Activated CD4-positive, alpha-beta memory T cell treated with anti-CD3 and anti-CD28 coated beads, Interleukin-2, amount 10 ng/mL, durations not matched to agents 7 days and 5 days (primary cell): ENCODE data around the gene PIKFYVE. TPM values are rescaled to one million over a fixed set of nuclear protein-coding genes. Genes with fewer than 3 reads are reported as not detected.

ENCODE experiments used
- CTCF ChIA-PET: fragments of 350-600 bp; sonication (Branson Sonifier 250); formaldehyde crosslinking; loops from one replicate; lab custom pipeline; 2021; ENCODE audit warnings: antibody characterized with exemption, inconsistent platforms; lab: Charles Lee
- POLR2A ChIA-PET: fragments of 350-600 bp; sonication (Branson Sonifier 250); formaldehyde crosslinking; loops from one replicate; lab custom pipeline; 2021; ENCODE audit warnings: antibody characterized with exemption; lab: Charles Lee
- DNase-seq: peaks from one replicate; pipeline ENCODE4 v3.0.0-alpha.2; 2020
- H3K27ac Mint-ChIP-seq: one replicate; pipeline ENCODE4 v1.8.0; 2021; ENCODE audit warnings: mild to moderate bottlenecking, mixed read lengths
- H3K27me3 Mint-ChIP-seq: one replicate; pipeline ENCODE4 v1.8.0; 2021; ENCODE audit warnings: mixed read lengths
- H3K36me3 Mint-ChIP-seq: one replicate; pipeline ENCODE4 v1.8.0; 2021; ENCODE audit warnings: low read depth, mixed read lengths
- H3K4me1 Mint-ChIP-seq: one replicate; pipeline ENCODE4 v1.8.0; 2021; ENCODE audit warnings: mixed read lengths
- H3K4me3 Mint-ChIP-seq: one replicate; pipeline ENCODE4 v1.8.0; 2021; ENCODE audit warnings: mild to moderate bottlenecking, mixed read lengths
- H3K9me3 Mint-ChIP-seq: one replicate; pipeline ENCODE4 v1.8.0; 2021; ENCODE audit warnings: mixed read lengths
- total RNA-seq, 2 experiments: library from RNA; stranded (reverse); gene quantifications; one replicate each; pipeline ENCODE4 v1.2.3, GENCODE V29; 2021

The PIKFYVE gene
- total RNA-seq, 2 experiments from 2014 or later = 36.6 to 37.2 TPM

DNA sequence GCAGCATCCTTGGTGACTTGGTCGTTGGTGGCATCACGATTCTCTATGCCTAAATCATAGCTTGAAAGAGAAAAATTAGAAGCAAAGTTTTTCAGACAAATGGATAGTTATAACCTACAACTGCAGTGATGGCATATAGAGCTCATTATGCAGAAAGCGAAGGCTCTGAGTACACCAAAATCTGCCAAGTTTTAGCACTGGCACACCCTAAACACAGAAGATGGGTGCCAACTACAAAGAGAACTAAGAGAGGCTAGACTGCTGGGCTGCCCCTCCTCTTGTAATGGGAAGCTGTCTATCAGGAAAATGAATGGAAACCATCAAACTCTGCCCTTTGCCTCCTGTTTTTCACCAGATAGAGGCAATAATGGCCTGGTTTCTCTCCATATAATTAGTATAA, 17.5 kb upstream of the PIKFYVE start:
- Mint-ChIP-seq H3K27me3 (no peaks in the 10 kb centered on the region), H3K9me3 (no peaks in the 10 kb centered on the region), H3K36me3 (peaks cover 77% of the 10 kb centered on the region), H3K27ac (no peak overlapping the region), H3K4me1 (peaks cover 12% of the 10 kb centered on the region), H3K4me3 (no peak overlapping the region)
- CTCF ChIA-PET = interaction anchor here (0.6 kb wide), 1 partner anchor 129 kb away, joined by 5 read pairs; no protein-coding TSS in a partner anchor
- no peak for DNase-seq
- POLR2A ChIA-PET = no interaction called here

DNA sequence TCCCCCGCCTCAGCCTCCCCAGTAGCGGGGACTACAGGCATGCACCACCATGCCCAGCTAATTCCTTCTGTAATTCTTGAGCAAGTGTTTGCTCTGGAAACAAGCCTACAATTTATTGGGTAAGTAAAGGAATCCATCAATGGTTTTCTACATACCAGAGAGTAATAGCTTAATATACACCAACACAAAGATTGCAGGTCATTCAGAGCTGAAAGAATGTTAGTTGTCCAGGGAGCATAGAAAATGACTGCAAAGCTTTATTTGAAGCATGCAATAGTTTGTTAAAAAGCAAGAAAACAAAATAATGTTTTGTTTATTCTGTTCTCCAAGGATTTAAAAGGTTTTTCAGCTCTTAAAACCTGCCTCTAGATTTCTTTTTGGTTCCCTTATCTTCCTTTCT, 16.8 kb upstream of the PIKFYVE start:
- no peaks in the 10 kb centered on the region for H3K27me3 Mint-ChIP-seq
- DNase-seq = no peak
- peaks cover 17% of the 10 kb centered on the region for H3K4me1 Mint-ChIP-seq
- H3K9me3 Mint-ChIP-seq = no peaks in the 10 kb centered on the region
- ChIA-PET CTCF (interaction anchor here (0.6 kb wide), 1 partner anchor 129 kb away, joined by 5 read pairs; no protein-coding TSS in a partner anchor), POLR2A (no interaction called here)
- H3K4me3 Mint-ChIP-seq = no peak overlapping the region
- H3K27ac Mint-ChIP-seq = no peak overlapping the region
- peaks cover 74% of the 10 kb centered on the region for H3K36me3 Mint-ChIP-seq

DNA sequence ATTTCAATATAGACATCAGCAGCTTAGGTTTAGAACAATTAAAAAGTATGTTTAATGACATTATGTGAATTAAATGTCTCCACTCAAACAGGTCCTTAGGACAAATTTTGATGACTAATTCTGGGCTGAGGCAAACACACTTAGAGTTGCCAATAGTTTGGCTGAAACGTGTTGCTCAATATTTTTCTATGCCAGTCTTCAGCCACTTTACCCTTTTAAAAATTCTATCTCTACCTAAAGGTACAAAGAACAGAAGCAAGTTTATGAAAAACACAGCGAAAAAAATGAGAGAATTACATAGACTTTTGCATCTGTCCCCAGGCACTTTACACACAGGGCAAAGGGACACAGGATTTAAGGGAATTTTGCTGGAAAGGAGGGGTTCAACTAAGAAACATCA, 15.7 kb upstream of the PIKFYVE start:
- H3K36me3 Mint-ChIP-seq = peaks cover 73% of the 10 kb centered on the region
- no peak for DNase-seq
- no peak overlapping the region for H3K27ac Mint-ChIP-seq
- H3K9me3 Mint-ChIP-seq = no peaks in the 10 kb centered on the region
- ChIA-PET POLR2A (no interaction called here), CTCF (no interaction called here)
- no peak overlapping the region for H3K4me3 Mint-ChIP-seq
- no peaks in the 10 kb centered on the region for H3K27me3 Mint-ChIP-seq
- peaks cover 19% of the 10 kb centered on the region for H3K4me1 Mint-ChIP-seq

DNA sequence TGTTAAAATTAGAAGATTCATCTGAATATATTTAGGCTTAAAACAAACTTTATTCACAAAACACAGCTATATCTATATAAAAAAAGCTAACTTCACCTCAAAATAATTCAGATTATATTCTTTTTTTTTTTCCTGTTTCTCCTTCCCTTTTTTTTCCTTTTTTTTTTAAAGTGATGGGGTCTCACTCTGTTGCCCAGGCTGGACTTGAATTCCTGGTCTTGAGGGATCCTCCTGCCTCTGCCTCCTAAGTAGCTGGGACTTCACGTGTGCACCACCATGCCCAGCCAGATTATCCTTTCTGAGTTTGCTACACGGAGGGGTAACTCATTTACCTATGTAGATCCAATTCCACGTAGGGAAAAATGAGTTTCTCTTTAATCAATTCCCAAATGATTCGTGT, 15.0 kb upstream of the PIKFYVE start:
- no peaks in the 10 kb centered on the region for H3K27me3 Mint-ChIP-seq
- no peak overlapping the region for H3K27ac Mint-ChIP-seq
- no peaks in the 10 kb centered on the region for H3K9me3 Mint-ChIP-seq
- CTCF ChIA-PET = interaction anchor here (5.1 to 6.2 kb wide), 2 partner anchors 16 to 76 kb away, joined by 32 to 82 read pairs; partner anchors contain the start of gene PIKFYVE
- peaks cover 24% of the 10 kb centered on the region for H3K4me1 Mint-ChIP-seq
- DNase-seq = no peak
- no peak overlapping the region for H3K4me3 Mint-ChIP-seq
- POLR2A ChIA-PET = no interaction called here
- peaks cover 67% of the 10 kb centered on the region for H3K36me3 Mint-ChIP-seq

DNA sequence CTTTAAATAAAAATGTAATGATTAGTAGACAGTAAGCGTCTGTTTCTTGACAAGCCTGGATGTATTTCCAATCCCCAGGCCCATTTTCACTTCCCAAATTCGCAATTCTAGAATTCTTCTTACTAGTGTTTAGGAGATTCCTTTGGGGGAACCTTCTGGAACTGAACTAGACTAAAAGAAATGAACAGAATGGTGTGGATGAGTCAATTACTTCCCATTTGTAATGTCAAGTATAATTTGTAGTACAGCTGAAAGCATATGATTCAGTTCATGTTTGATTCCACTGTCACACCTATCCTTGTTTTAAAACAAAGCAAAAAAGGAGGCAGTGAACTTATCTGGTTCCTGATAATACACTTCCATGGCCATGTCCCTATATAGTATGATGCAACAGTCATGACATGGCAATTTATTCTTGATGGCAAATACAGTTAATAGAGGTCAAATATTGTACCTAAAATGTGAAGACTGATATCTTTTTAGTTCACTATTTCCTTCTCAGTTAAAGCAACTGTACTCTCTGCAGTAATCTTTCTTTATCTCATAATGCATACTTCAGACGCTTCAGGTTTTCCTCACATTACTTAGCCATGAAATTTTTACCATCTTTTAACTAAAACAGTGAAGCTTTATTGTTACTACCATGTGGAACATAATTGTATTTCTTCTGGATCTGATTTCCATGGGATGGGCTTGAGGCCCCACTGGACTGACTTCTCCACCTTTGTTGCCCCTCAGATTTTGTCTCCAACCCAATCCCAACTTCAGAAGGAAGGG, 13.2 kb upstream of the PIKFYVE start:
- Mint-ChIP-seq H3K9me3 (no peaks in the 10 kb centered on the region), H3K36me3 (peaks cover 54% of the 10 kb centered on the region), H3K27ac (no peak overlapping the region), H3K4me3 (peak overlapping the region; percentile 98), H3K4me1 (peaks cover 28% of the 10 kb centered on the region), H3K27me3 (no peaks in the 10 kb centered on the region)
- ChIA-PET POLR2A (interaction anchor here (1.3 to 4.4 kb wide), 2 partner anchors 13 to 77 kb away, joined by 3 to 35 read pairs; partner anchors contain the start of gene PIKFYVE), CTCF (interaction anchor here (1.0 to 6.2 kb wide), 5 partner anchors 9 to 77 kb away, joined by 3 to 82 read pairs (median 4); partner anchors contain the start of gene PIKFYVE)
- no peak for DNase-seq

DNA sequence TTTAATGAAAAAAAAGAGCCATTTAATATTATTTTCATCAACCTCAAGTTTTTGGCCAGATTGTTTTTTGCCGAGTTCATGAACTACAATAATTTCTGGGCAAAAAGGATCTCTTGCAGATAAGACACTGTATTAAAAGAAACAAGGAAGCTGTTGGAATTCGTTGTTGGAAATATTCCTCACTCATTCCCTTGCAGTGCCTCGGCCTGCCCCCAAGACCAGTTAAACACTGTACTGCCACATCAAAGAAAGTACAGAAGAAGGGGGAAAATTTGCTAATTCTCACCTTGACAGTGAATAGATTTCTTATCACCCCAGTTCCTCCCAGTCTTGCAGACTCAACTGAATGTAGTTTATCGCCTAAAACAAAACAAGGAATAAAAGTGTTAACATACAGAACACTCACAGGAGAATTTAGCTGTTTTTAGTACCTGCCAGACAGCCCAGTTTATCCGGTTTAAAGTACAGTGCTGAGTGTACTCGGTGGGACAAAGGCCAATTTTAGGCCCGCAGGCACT, 12.4 kb upstream of the PIKFYVE start:
- H3K4me1 Mint-ChIP-seq = peaks cover 28% of the 10 kb centered on the region
- POLR2A ChIA-PET = interaction anchor here (1.0 to 4.4 kb wide), 3 partner anchors 12 to 723 kb away, joined by 3 to 35 read pairs (median 3); partner anchors contain the start of gene PIKFYVE

DNA sequence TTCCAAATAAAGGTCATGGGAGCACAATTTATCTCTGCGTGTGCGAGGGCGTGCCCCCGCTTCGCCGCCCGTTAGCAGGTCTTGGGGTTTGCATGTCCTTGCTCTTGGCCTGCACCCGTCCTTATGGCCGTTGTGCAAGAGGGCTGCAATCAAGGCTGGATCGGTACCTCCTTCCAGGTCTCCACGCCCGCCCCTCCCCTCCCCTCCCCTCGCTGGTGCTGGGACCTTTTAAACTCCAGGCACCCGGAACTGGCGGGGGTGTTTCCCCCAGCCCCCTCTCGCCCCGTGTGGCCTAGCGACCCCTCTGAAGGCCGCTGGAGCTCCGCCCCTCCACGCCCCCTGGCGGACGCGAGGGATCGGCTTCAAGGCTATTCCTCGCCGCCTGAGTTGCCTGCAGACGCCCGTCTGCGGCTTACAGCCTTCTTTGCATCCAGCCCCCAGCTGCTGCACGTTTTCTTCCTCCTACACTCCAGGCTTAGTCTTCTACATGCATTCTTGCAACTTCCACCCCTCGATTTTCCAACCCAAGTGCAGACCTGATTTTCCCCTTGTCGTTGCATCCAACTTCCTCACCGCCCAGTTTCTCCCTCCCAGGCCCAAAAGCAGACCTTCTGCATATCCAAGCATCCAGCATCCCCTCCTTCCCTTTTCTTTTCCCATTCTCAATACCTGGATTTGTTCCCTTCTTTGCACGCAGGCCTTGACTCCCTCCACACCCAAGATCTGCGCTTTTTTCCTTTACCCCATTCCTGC, 11.8 kb upstream of the PIKFYVE start:
- peak overlapping the region; percentile 98 for H3K4me3 Mint-ChIP-seq
- H3K4me1 Mint-ChIP-seq = peaks cover 28% of the 10 kb centered on the region
- CTCF ChIA-PET = interaction anchor here (0.6 to 6.2 kb wide), 8 partner anchors 11 to 144 kb away, joined by 3 to 82 read pairs (median 4); partner anchors contain the start of gene PIKFYVE
- peak; percentile 83 for DNase-seq
- H3K36me3 Mint-ChIP-seq = peaks cover 41% of the 10 kb centered on the region
- H3K9me3 Mint-ChIP-seq = no peaks in the 10 kb centered on the region
- POLR2A ChIA-PET = interaction anchor here (1.0 to 4.4 kb wide), 3 partner anchors 12 to 723 kb away, joined by 3 to 35 read pairs (median 3); partner anchors contain the start of gene PIKFYVE
- H3K27me3 Mint-ChIP-seq = no peaks in the 10 kb centered on the region
- H3K27ac Mint-ChIP-seq = peak overlapping the region; percentile 66

More for the DNA sequence above, 12.4 kb upstream of the PIKFYVE start:
- no peaks in the 10 kb centered on the region for H3K27me3 Mint-ChIP-seq
- peak overlapping the region; percentile 98 for H3K4me3 Mint-ChIP-seq
- H3K27ac Mint-ChIP-seq = no peak overlapping the region
- CTCF ChIA-PET = interaction anchor here (0.8 to 6.2 kb wide), 8 partner anchors 10 to 78 kb away, joined by 3 to 82 read pairs (median 4); partner anchors contain the start of gene PIKFYVE
- DNase-seq = no peak
- peaks cover 46% of the 10 kb centered on the region for H3K36me3 Mint-ChIP-seq
- H3K9me3 Mint-ChIP-seq = no peaks in the 10 kb centered on the region

DNA sequence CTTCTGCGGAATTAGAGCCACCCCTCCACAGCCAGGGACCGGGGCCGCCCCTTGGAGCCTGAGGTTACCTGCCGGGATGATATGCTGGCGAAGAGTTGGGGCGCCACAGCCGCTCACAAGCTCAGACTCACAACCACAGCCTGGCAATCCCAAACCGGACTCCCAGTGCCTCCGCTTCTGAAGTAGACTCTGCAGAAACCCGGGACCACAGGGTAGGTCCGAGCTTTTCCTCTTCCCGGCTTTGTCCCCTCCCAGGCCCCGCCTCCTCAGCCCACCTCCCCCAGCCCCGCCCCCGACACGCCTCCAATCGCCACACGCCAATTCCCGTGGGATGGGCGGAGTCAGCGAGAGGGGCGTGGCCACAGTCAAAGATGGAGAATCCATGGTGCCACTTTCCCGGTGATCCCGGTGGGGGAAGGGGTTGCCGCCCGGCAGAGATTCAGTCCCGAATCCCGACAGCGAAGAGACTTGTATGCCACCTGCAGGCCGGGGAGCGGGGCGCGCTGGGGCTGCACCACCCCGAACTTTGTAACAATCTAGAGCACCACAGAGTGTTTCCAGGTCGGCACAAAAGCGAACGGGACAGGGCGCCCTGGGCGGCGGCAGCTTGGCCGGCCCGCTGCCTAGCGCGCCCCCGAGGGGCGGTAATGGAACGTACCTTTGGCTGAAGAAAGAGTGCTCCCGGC, 11.0 kb upstream of the PIKFYVE start, which contains the start of gene IDH1:
TSS of gene IDH1 (minus strand) at position 201 of the 686 bp plus-strand sequence. CDS start 3,520 bp downstream, outside the sequence.
- Mint-ChIP-seq H3K27me3 (peaks cover 4% of the 10 kb centered on the region), H3K4me3 (peak within 1 kb of the TSS; percentile 98), H3K9me3 (no peaks in the 10 kb centered on the region), H3K36me3 (peaks cover 34% of the 10 kb centered on the region), H3K4me1 (peaks cover 28% of the 10 kb centered on the region), H3K27ac (peak within 1 kb of the TSS; percentile 66)
- POLR2A ChIA-PET = interaction anchor here (1.0 to 4.4 kb wide), 3 partner anchors 11 to 724 kb away, joined by 3 to 35 read pairs (median 3); partner anchors contain the start of gene PIKFYVE
- DNase-seq = peak; percentile 93
- CTCF ChIA-PET = interaction anchor here (0.6 to 6.2 kb wide), 7 partner anchors 9 to 144 kb away, joined by 3 to 82 read pairs (median 6); partner anchors contain the start of gene PIKFYVE

DNA sequence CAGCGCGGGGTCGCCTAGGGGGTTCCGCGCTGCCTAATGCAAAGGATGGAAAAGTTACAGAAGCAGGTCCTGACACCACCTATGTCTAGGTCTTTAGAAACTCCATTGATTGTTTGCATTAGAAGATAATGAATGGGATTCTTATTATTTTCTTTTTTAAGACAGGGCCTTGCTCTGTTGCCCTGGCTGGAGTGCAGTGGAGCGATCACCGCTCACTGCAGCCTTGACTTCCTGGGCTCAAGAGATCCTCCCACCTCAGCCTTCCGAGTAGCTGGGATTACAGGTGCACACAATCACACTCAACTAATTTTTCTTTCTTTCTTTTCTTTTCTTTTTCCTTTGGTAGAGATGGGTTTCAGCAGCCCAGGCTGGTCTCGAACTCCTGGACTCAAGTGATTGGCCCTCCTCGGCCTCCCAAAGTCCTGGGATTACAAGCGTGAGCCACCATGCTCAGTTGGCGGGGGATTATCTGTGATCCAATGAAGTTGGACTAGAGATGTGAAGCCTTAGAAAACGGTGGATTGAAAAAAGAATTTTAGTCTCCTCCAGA, 10.4 kb upstream of the PIKFYVE start:
- DNase-seq = no peak
- Mint-ChIP-seq H3K27ac (peak overlapping the region; percentile 34), H3K27me3 (peaks cover 4% of the 10 kb centered on the region), H3K4me3 (peak overlapping the region; percentile 98), H3K4me1 (peaks cover 28% of the 10 kb centered on the region), H3K9me3 (no peaks in the 10 kb centered on the region), H3K36me3 (peaks cover 29% of the 10 kb centered on the region)
- ChIA-PET POLR2A (interaction anchor here (1.2 to 4.4 kb wide), 2 partner anchors 10 to 14 kb away, joined by 3 to 35 read pairs; partner anchors contain the start of gene PIKFYVE), CTCF (interaction anchor here (1.0 to 6.2 kb wide), 4 partner anchors 10 to 80 kb away, joined by 3 to 82 read pairs (median 19); partner anchors contain the start of gene PIKFYVE)

DNA sequence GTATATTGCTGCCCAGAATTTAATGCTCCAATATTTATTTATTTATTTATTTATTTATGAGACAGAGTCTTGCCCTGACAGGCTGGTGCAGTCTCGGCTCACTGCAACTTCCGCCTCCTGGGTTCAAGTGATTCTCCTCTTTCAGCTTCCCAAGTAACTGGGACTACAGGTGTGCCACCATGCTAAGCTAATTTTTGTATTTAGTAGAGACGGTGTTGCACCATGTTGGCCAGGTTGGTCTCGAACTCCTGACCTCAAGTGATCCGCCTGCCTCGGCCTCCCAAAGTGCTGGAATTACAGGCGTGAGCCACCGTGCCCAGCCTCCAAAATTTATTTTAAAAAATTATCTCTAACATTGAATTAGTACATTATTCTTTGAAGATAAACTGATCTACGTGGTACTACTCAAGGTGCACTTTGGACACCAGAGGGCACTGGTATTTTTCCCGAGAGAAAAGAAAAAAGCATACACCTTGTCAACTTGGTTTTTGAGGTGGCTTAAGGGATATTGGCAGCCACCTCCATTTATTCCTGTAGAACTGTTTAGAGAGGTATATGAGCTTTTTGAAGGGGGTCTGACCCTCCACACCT, 9.8 kb upstream of the PIKFYVE start:
- no peak for DNase-seq
- Mint-ChIP-seq H3K27me3 (peaks cover 4% of the 10 kb centered on the region), H3K4me3 (peak overlapping the region; percentile 98), H3K36me3 (peaks cover 24% of the 10 kb centered on the region), H3K9me3 (no peaks in the 10 kb centered on the region), H3K4me1 (peaks cover 28% of the 10 kb centered on the region), H3K27ac (no peak overlapping the region)
- POLR2A ChIA-PET = interaction anchor here (4.4 kb wide), 1 partner anchor 10 kb away, joined by 35 read pairs; the partner anchor contains the start of gene PIKFYVE
- CTCF ChIA-PET = interaction anchor here (1.0 to 6.2 kb wide), 3 partner anchors 11 to 81 kb away, joined by 3 to 82 read pairs (median 32); partner anchors contain the start of gene PIKFYVE
